Neural cell (in vitro differentiated cells): ENCODE results near the gene KATNA1. TPM values are rescaled to one million over a fixed set of nuclear protein-coding genes. Genes with fewer than 3 reads are reported as not detected.

Source experiments
- H2AFZ ChIP-seq: fragments of 200-600, 300-800 bp; sonication (generic), shearing (Covaris generic); 2 replicates; pipeline ENCODE4 v1.6.0; 2014; ENCODE audit warnings: low read depth, mild to moderate bottlenecking, antibody characterized with exemption, low read length, moderate library complexity
- H3F3A ChIP-seq: fragments of 200-600 bp; shearing (Covaris generic); 2 replicates; pipeline ENCODE4 v1.6.1; 2016; ENCODE audit warnings: mild to moderate bottlenecking, moderate library complexity, mixed read lengths, antibody characterized with exemption, low read length; ENCODE audit not compliant: insufficient read depth, poor library complexity, severe bottlenecking
- H3K27ac ChIP-seq: fragments of 200-600, 300-800 bp; sonication (generic), shearing (Covaris generic); 2 replicates; pipeline ENCODE4 v1.5.1; 2014; ENCODE audit warnings: mild to moderate bottlenecking, low read length, moderate library complexity
- H3K27me3 ChIP-seq: fragments of 300-800, 200-600 bp; sonication (generic), shearing (Covaris generic); 2 replicates; pipeline ENCODE4 v1.6.0; 2014; ENCODE audit warnings: mild to moderate bottlenecking, low read depth, low read length, moderate library complexity; ENCODE audit not compliant: insufficient read depth
- H3K36me3 ChIP-seq: fragments of 300-800, 200-600 bp; sonication (generic), shearing (Covaris generic); 2 replicates; pipeline ENCODE4 v1.5.1; 2014; ENCODE audit warnings: mild to moderate bottlenecking, antibody characterized with exemption, low read length, moderate library complexity; ENCODE audit not compliant: insufficient read depth
- H3K4me2 ChIP-seq: fragments of 300-800, 200-600 bp; sonication (generic), shearing (Covaris generic); 2 replicates; pipeline ENCODE4 v1.6.0; 2014; ENCODE audit warnings: mild to moderate bottlenecking, low read length
- H3K4me3 ChIP-seq: fragments of 300-800, 200-600 bp; sonication (generic), shearing (Covaris generic); 2 replicates; pipeline ENCODE4 v1.5.1; 2014; ENCODE audit warnings: mild to moderate bottlenecking, low read length, moderate library complexity
- H3K79me2 ChIP-seq: fragments of 200-600 bp; shearing (Covaris generic); replicated peaks from 2 replicates; pipeline ENCODE4 v1.6.0; 2014; ENCODE audit warnings: mild to moderate bottlenecking, low read length, moderate library complexity; ENCODE audit not compliant: insufficient read depth
- H3K9ac ChIP-seq: fragments of 300-800, 200-600 bp; sonication (generic), shearing (Covaris generic); 2 replicates; pipeline ENCODE4 v1.6.1; 2016; ENCODE audit warnings: mild to moderate bottlenecking, low read length, mixed read lengths
- H3K9me2 ChIP-seq: fragments of 200-600 bp; shearing (Covaris generic); 2 replicates; pipeline ENCODE4 v1.6.1; 2016; ENCODE audit warnings: mild to moderate bottlenecking, low read length, mixed read lengths; ENCODE audit not compliant: insufficient read depth
- H3K9me3 ChIP-seq: fragments of 200-600, 300-800 bp; sonication (generic), shearing (Covaris generic); 2 replicates; pipeline ENCODE4 v1.6.1; 2016; ENCODE audit warnings: mild to moderate bottlenecking, mixed run types, low read length, moderate library complexity, mixed read lengths
- H4K20me1 ChIP-seq: fragments of 200-600 bp; shearing (Covaris generic); 2 replicates; pipeline ENCODE4 v1.6.1; 2016; ENCODE audit warnings: mild to moderate bottlenecking, mixed run types; ENCODE audit not compliant: insufficient read depth
- EP300 ChIP-seq: fragments of 450-650 bp; conservative IDR thresholded peaks from 2 replicates; pipeline ENCODE4 v1.6.1; 2014; ENCODE audit warnings: antibody characterized with exemption, mild to moderate bottlenecking, moderate library complexity; ENCODE audit not compliant: poor library complexity, severe bottlenecking
- EZH2 ChIP-seq: fragments of 200-600, 300-800 bp; shearing (Covaris generic), sonication (generic); IDR thresholded peaks from 2 replicates; pipeline ENCODE4 v1.6.1; 2014; ENCODE audit warnings: antibody characterized with exemption, low read length, borderline replicate concordance, mild to moderate bottlenecking; ENCODE audit not compliant: insufficient read depth, poor library complexity, severe bottlenecking
- MXI1 ChIP-seq: fragments of 450-650 bp; conservative IDR thresholded peaks from 2 replicates; pipeline ENCODE4 v1.6.1; 2014; ENCODE audit warnings: antibody characterized with exemption, mild to moderate bottlenecking; ENCODE audit not compliant: poor library complexity, severe bottlenecking
- POLR2AphosphoS5 ChIP-seq: IDR thresholded peaks from 2 replicates; pipeline ENCODE4 v1.6.1; 2012
- RAD21 ChIP-seq: fragments of 450-650 bp; conservative IDR thresholded peaks from 2 replicates; pipeline ENCODE4 v1.6.1; 2014; ENCODE audit warnings: antibody characterized with exemption, mild to moderate bottlenecking, moderate library complexity
- SMC3 ChIP-seq: fragments of 450-650 bp; conservative IDR thresholded peaks from 2 replicates; pipeline ENCODE4 v1.6.1; 2014; ENCODE audit warnings: antibody characterized with exemption, mild to moderate bottlenecking, moderate library complexity; ENCODE audit not compliant: poor library complexity
- TAF1 ChIP-seq: IDR thresholded peaks from 2 replicates; pipeline ENCODE4 v1.6.1; 2012; ENCODE audit warnings: low read depth
- polyA plus RNA-seq: library from polyadenylated mRNA; depleted of rRNA; stranded (reverse); fragments of >200 nt; gene quantifications from 2 replicates; pipeline ENCODE4 v1.2.3, GENCODE V29; 2014
- TF ChIP-seq, protein P1 (sequence below): IDR thresholded peaks from 2 replicates; pipeline ENCODE4 v1.6.1; 2012; ENCODE audit warnings: borderline replicate concordance
- TF ChIP-seq, protein P2 (sequence below): fragments of 450-650 bp; IDR thresholded peaks from 2 replicates; pipeline ENCODE4 v1.5.1; 2014; ENCODE audit warnings: antibody characterized with exemption, mild to moderate bottlenecking, moderate library complexity; ENCODE audit not compliant: poor library complexity, severe bottlenecking

KATNA1 gene
- polyA plus RNA-seq, 1 donor from 2014 or later: 23.1 TPM

DNA sequence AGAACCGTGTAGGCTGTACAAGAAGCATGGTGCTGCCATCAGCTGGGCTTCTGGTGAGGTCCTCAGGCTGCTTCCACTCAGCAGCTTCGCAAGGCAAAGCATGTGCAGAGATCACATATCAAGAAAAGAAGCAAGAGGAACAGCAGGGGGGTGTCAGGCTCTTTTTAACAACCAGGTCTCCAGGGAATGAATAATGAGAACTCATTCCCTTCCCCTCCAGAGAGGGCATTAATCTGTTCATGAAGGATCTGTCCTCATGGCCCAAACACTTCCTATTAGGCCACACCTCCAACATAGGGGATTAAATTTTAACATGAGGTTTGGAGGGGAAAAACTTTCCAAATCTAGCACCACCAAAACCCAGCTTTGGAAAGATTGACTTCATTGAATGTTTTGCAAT is 62.4 kb downstream of the KATNA1 start:
- Histone ChIP-seq H3K9me2 (no peaks in the 10 kb centered on the region), H3K27me3 (no peaks in the 10 kb centered on the region), H3K4me3 (no peak overlapping the region), H4K20me1 (no peaks in the 10 kb centered on the region), H3K9ac (no peak overlapping the region), H3K4me2 (no peak overlapping the region), H3K36me3 (peaks cover 15% of the 10 kb centered on the region), H3K27ac (no peak overlapping the region), H2AFZ (no peak overlapping the region), H3K9me3 (no peaks in the 10 kb centered on the region), H3F3A (no peaks in the 10 kb centered on the region), H3K79me2 (no peaks in the 10 kb centered on the region)
- TF ChIP-seq, protein P1, sequence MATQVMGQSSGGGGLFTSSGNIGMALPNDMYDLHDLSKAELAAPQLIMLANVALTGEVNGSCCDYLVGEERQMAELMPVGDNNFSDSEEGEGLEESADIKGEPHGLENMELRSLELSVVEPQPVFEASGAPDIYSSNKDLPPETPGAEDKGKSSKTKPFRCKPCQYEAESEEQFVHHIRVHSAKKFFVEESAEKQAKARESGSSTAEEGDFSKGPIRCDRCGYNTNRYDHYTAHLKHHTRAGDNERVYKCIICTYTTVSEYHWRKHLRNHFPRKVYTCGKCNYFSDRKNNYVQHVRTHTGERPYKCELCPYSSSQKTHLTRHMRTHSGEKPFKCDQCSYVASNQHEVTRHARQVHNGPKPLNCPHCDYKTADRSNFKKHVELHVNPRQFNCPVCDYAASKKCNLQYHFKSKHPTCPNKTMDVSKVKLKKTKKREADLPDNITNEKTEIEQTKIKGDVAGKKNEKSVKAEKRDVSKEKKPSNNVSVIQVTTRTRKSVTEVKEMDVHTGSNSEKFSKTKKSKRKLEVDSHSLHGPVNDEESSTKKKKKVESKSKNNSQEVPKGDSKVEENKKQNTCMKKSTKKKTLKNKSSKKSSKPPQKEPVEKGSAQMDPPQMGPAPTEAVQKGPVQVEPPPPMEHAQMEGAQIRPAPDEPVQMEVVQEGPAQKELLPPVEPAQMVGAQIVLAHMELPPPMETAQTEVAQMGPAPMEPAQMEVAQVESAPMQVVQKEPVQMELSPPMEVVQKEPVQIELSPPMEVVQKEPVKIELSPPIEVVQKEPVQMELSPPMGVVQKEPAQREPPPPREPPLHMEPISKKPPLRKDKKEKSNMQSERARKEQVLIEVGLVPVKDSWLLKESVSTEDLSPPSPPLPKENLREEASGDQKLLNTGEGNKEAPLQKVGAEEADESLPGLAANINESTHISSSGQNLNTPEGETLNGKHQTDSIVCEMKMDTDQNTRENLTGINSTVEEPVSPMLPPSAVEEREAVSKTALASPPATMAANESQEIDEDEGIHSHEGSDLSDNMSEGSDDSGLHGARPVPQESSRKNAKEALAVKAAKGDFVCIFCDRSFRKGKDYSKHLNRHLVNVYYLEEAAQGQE: no peak
- TF ChIP-seq EP300: no peak
- no peak for TF ChIP-seq TAF1

DNA sequence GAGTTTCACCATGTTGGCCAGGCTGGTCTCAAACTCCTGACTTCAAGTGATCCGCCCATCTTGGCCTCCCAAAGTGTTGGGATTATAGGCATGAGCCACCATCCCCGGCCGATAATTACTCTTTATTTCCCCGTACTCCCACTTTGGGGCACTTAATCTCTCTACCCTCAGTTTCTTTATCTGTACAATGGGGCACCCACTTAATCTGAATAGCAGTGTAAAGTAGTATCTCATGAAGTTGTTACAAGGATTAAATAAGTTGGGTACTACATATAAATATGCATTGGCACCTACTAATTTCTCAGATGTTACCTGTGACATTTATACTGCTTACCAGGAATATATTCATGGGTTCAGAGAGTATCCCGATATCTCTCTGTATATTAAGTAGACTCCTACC is 67.2 kb downstream of the KATNA1 start:
- no peak overlapping the region for H2AFZ ChIP-seq
- H3K79me2 ChIP-seq: no peaks in the 10 kb centered on the region
- peaks cover 8% of the 10 kb centered on the region for H3K36me3 ChIP-seq
- H3K27me3 ChIP-seq: no peaks in the 10 kb centered on the region
- H3K9me3 ChIP-seq: no peaks in the 10 kb centered on the region
- H3K27ac ChIP-seq: no peak overlapping the region
- H3K4me2 ChIP-seq: no peak overlapping the region
- no peak overlapping the region for H3K9ac ChIP-seq
- no peaks in the 10 kb centered on the region for H3K9me2 ChIP-seq
- no peaks in the 10 kb centered on the region for H3F3A ChIP-seq
- H3K4me3 ChIP-seq: no peak overlapping the region
- no peaks in the 10 kb centered on the region for H4K20me1 ChIP-seq
- TF ChIP-seq RAD21 (no peak), SMC3 (no peak), TAF1 (no peak), MXI1 (no peak), EP300 (no peak), EZH2 (no peak), POLR2AphosphoS5 (no peak)
- TF ChIP-seq, protein P1: no peak
- TF ChIP-seq, protein P2, sequence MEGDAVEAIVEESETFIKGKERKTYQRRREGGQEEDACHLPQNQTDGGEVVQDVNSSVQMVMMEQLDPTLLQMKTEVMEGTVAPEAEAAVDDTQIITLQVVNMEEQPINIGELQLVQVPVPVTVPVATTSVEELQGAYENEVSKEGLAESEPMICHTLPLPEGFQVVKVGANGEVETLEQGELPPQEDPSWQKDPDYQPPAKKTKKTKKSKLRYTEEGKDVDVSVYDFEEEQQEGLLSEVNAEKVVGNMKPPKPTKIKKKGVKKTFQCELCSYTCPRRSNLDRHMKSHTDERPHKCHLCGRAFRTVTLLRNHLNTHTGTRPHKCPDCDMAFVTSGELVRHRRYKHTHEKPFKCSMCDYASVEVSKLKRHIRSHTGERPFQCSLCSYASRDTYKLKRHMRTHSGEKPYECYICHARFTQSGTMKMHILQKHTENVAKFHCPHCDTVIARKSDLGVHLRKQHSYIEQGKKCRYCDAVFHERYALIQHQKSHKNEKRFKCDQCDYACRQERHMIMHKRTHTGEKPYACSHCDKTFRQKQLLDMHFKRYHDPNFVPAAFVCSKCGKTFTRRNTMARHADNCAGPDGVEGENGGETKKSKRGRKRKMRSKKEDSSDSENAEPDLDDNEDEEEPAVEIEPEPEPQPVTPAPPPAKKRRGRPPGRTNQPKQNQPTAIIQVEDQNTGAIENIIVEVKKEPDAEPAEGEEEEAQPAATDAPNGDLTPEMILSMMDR: no peak
